ENCODE results near the gene SBF1. TPM values are rescaled to one million over a fixed set of nuclear protein-coding genes. Genes with fewer than 3 reads are reported as not detected.

SBF1 gene
- total and polyA plus RNA-seq, 2 of the 13 experiments (the other 11 are each of a cell fraction or from before 2014, with no cell fraction given) = 31.7 to 40.9 TPM

DNA sequence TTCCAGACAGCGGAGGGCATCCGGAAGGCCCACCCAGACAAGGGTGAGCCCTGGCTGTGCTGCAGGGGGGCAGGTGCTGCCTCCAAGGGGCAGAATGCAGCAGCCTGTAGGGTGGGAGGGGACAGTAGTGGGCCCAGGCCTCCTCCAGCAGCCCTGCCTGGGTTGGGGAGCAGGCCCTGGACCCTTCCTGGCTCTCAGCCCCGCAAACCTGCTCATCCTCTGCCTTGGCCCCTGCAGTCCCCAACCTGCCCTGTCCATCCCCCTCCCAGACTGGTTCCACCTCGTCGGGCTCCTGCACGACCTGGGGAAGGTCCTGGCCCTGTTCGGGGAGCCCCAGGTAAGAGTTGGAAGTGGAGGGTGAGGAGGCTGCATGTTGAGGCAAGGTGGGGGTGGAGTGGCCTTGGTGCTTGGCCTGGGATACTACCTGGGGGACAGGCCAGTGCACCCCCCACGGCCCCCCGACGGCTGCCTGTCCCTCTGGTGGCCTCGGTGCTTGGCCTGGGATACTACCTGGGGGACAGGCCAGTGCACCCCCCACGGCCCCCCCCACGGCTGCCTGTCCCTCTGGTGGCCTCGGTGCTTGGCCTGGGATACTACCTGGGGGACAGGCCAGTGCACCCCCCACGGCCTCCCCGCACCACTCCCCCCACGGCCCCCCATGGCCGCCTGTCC, 13.3 kb upstream of the SBF1 start:
- DNase-seq (ENCODE audit: low spot score) (no peak), FAIRE-seq (no peak), ATAC-seq (no peak)
- ChIA-PET POLR2A (interaction anchor here (1.5 kb wide), 1 partner anchor 10 kb away, joined by 5 read pairs; no protein-coding TSS in a partner anchor), CTCF (ENCODE audit: low intra/inter-chr PET ratio, low total read pairs) (no interaction called here)
- in situ Hi-C loops (cut with HindIII; ENCODE audit: extremely low pct_ligation_motif_present, low pct_unique_long_range_greater_than_20kb) (no loop called here), intact Hi-C loops (cut with micrococcal nuclease; ENCODE audit: unreplicated experiment) (no loop called here)
- Histone ChIP-seq H3K4me3 (replicated peaks in 1 of 3; ENCODE audit: insufficient read depth in 1 of 3, low read depth in 2 of 3, low read length in 3 of 3) (peak overlapping the region in 1 of 3 experiments; percentile 64; a peak in 1 of 6 replicates), H3K9ac (ENCODE audit: insufficient read depth, low read depth, low read length) (no peak overlapping the region), H3K4me2 (ENCODE audit: low read depth, low read length) (no peak overlapping the region), H3K27me3 (ENCODE audit: control insufficient read depth in 1 of 2, insufficient read depth in 2 of 2, low read length in 2 of 2) (no peaks in the 10 kb centered on the region), H2AFZ (ENCODE audit: low read length) (no peak overlapping the region), H3K27ac (ENCODE audit: extremely low read length, insufficient read depth, low read length) (no peak overlapping the region), H3K79me2 (ENCODE audit: insufficient read depth, low read length) (no peaks in the 10 kb centered on the region), H3K36me3 (replicated peaks in 1 of 2; ENCODE audit: control insufficient read depth in 1 of 2, insufficient read depth in 2 of 2, low read length in 2 of 2) (no peaks in the 10 kb centered on the region), H3K9me3 (ENCODE audit: low read length) (no peaks in the 10 kb centered on the region), H3K4me1 (ENCODE audit: insufficient read depth, low read length) (peaks cover 49% of the 10 kb centered on the region), H4K20me1 (ENCODE audit: insufficient read depth, low read length) (no peaks in the 10 kb centered on the region; the same call in 1 of the 2 replicates)
- no peak for TF ChIP-seq REXO4 (CRISPR knock-in tag; IDR thresholded peaks at IDR 0.05; ENCODE audit: borderline replicate concordance)
- TF ChIP-seq PHF20 (CRISPR knock-in tag; IDR thresholded peaks at IDR 0.05) = no peak
- TF ChIP-seq RBM39 (IDR thresholded peaks at IDR 0.05; ENCODE audit: low read depth, low read length, poor library complexity, severe bottlenecking) = no peak
- no peak for TF ChIP-seq SRSF9 (IDR thresholded peaks at IDR 0.05; ENCODE audit: borderline replicate concordance, insufficient read depth, low read depth, low read length, poor library complexity, severe bottlenecking)
- no peak for TF ChIP-seq MTF2 (CRISPR knock-in tag; IDR thresholded peaks at IDR 0.05; ENCODE audit: borderline replicate concordance)
- TF ChIP-seq, protein P1, sequence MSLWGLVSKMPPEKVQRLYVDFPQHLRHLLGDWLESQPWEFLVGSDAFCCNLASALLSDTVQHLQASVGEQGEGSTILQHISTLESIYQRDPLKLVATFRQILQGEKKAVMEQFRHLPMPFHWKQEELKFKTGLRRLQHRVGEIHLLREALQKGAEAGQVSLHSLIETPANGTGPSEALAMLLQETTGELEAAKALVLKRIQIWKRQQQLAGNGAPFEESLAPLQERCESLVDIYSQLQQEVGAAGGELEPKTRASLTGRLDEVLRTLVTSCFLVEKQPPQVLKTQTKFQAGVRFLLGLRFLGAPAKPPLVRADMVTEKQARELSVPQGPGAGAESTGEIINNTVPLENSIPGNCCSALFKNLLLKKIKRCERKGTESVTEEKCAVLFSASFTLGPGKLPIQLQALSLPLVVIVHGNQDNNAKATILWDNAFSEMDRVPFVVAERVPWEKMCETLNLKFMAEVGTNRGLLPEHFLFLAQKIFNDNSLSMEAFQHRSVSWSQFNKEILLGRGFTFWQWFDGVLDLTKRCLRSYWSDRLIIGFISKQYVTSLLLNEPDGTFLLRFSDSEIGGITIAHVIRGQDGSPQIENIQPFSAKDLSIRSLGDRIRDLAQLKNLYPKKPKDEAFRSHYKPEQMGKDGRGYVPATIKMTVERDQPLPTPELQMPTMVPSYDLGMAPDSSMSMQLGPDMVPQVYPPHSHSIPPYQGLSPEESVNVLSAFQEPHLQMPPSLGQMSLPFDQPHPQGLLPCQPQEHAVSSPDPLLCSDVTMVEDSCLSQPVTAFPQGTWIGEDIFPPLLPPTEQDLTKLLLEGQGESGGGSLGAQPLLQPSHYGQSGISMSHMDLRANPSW (CRISPR knock-in tag; IDR thresholded peaks at IDR 0.05; ENCODE audit: borderline replicate concordance) = no peak
- no peak for TF ChIP-seq NFE2 (CRISPR knock-in tag; IDR thresholded peaks at IDR 0.05)
- TF ChIP-seq AKAP8 (CRISPR knock-in tag; IDR thresholded peaks at IDR 0.05) = no peak
- TF ChIP-seq ZNF225 (CRISPR knock-in tag; IDR thresholded peaks at IDR 0.05) = no peak
- no peak for TF ChIP-seq ZFP41 (CRISPR knock-in tag; IDR thresholded peaks at IDR 0.05; ENCODE audit: borderline replicate concordance)
- TF ChIP-seq MAFF (IDR thresholded peaks at IDR 0.05; ENCODE audit: low read depth, low read length) = no peak
- TF ChIP-seq SSRP1 (CRISPR knock-in tag; IDR thresholded peaks at IDR 0.05) = no peak
- TF ChIP-seq, protein P2, sequence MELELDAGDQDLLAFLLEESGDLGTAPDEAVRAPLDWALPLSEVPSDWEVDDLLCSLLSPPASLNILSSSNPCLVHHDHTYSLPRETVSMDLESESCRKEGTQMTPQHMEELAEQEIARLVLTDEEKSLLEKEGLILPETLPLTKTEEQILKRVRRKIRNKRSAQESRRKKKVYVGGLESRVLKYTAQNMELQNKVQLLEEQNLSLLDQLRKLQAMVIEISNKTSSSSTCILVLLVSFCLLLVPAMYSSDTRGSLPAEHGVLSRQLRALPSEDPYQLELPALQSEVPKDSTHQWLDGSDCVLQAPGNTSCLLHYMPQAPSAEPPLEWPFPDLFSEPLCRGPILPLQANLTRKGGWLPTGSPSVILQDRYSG (CRISPR knock-in tag; IDR thresholded peaks at IDR 0.05) = no peak
- no peak for TF ChIP-seq GLI4 (CRISPR knock-in tag; IDR thresholded peaks at IDR 0.05; ENCODE audit: borderline replicate concordance)
- TF ChIP-seq, protein P3, sequence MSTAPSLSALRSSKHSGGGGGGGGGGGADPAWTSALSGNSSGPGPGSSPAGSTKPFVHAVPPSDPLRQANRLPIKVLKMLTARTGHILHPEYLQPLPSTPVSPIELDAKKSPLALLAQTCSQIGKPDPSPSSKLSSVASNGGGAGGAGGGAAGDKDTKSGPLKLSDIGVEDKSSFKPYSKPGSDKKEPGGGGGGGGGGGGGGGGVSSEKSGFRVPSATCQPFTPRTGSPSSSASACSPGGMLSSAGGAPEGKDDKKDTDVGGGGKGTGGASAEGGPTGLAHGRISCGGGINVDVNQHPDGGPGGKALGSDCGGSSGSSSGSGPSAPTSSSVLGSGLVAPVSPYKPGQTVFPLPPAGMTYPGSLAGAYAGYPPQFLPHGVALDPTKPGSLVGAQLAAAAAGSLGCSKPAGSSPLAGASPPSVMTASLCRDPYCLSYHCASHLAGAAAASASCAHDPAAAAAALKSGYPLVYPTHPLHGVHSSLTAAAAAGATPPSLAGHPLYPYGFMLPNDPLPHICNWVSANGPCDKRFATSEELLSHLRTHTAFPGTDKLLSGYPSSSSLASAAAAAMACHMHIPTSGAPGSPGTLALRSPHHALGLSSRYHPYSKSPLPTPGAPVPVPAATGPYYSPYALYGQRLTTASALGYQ (CRISPR knock-in tag; IDR thresholded peaks at IDR 0.05) = no peak
- no peak for TF ChIP-seq SMARCE1 (IDR thresholded peaks at IDR 0.05; ENCODE audit: borderline replicate concordance)
- TF ChIP-seq ZBTB42 (CRISPR knock-in tag; IDR thresholded peaks at IDR 0.05) = no peak
- no peak for TF ChIP-seq ZNF766 (CRISPR knock-in tag; IDR thresholded peaks at IDR 0.05; ENCODE audit: borderline replicate concordance)
- no peak for TF ChIP-seq ZNF773 (CRISPR knock-in tag; IDR thresholded peaks at IDR 0.05; ENCODE audit: borderline replicate concordance)
- no peak for TF ChIP-seq CHD2 (IDR thresholded peaks at IDR 0.05; ENCODE audit: low read depth, low read length)
- 72% methylated on average over 8 of the region's 18 CpGs for WGBS (ENCODE audit: low lambda C conversion rate)
- BruUV-seq (replicated peaks) = no TSS peak

Measured in HepG2 (cell line).